ENCODE data around the gene TPD52L2. TPM values are rescaled to one million over a fixed set of nuclear protein-coding genes. Genes with fewer than 3 reads are reported as not detected.

The TPD52L2 gene
- total RNA-seq, 1 experiment from 2014 or later = 149 TPM

DNA sequence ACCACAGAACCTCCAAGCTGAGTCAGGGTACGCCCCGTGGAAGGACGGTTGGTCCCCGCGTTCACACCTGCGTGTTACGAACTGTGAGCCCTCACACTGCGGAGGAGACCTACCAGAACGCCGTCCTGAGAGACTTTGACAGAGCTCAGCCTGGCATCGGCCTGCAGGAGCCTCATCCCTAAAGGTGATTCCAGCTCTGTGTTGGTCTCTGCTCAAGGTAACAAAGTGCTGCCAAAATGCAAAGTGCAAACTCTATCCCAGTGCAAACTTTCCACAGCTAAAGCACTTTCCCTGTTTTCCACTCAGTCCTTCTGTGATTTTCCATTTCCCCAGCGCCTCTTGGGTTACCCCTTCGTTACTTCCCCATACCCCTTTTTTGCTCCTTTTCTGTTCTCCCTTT lies 25.4 kb upstream of the TPD52L2 start:
- Histone ChIP-seq H3K79me2 (ENCODE audit: low read depth) (no peaks in the 10 kb centered on the region), H3K9me3 (ENCODE audit: insufficient read depth, low read depth) (no peaks in the 10 kb centered on the region), H3K4me1 (replicated peaks; ENCODE audit: insufficient read depth) (peaks cover 3% of the 10 kb centered on the region), H3K27me3 (ENCODE audit: insufficient read depth, low read depth) (peaks cover 5% of the 10 kb centered on the region; the same call in 1 of the 2 replicates), H3F3A (ENCODE audit: insufficient read depth, low read depth) (no peaks in the 10 kb centered on the region), H4K20me1 (ENCODE audit: insufficient read depth) (0 out of 2 replicates have a peak, but pooled peaks cover 3% of the 10 kb centered on the region), H3K27ac (no peak overlapping the region), H3K36me3 (ENCODE audit: low read depth) (no peaks in the 10 kb centered on the region), H3K9me2 (ENCODE audit: insufficient read depth) (no peaks in the 10 kb centered on the region), H3K4me2 (no peak overlapping the region), H2AFZ (no peak overlapping the region), H3K4me3 (no peak overlapping the region)
- ChIA-PET CTCF (no interaction called here), POLR2A (ENCODE audit: unreplicated experiment) (no interaction called here)
- TF ChIP-seq, protein P1, sequence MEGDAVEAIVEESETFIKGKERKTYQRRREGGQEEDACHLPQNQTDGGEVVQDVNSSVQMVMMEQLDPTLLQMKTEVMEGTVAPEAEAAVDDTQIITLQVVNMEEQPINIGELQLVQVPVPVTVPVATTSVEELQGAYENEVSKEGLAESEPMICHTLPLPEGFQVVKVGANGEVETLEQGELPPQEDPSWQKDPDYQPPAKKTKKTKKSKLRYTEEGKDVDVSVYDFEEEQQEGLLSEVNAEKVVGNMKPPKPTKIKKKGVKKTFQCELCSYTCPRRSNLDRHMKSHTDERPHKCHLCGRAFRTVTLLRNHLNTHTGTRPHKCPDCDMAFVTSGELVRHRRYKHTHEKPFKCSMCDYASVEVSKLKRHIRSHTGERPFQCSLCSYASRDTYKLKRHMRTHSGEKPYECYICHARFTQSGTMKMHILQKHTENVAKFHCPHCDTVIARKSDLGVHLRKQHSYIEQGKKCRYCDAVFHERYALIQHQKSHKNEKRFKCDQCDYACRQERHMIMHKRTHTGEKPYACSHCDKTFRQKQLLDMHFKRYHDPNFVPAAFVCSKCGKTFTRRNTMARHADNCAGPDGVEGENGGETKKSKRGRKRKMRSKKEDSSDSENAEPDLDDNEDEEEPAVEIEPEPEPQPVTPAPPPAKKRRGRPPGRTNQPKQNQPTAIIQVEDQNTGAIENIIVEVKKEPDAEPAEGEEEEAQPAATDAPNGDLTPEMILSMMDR (conservative IDR thresholded peaks at IDR 0.05) = no peak
- no peak for TF ChIP-seq EZH2 (IDR thresholded peaks at IDR 0.05; ENCODE audit: low read depth)
- no TSS peak for BruUV-seq (replicated peaks)
- no peak for DNase-seq
- intact Hi-C loops (cut with micrococcal nuclease; ENCODE audit: unreplicated experiment) = no loop called here

DNA sequence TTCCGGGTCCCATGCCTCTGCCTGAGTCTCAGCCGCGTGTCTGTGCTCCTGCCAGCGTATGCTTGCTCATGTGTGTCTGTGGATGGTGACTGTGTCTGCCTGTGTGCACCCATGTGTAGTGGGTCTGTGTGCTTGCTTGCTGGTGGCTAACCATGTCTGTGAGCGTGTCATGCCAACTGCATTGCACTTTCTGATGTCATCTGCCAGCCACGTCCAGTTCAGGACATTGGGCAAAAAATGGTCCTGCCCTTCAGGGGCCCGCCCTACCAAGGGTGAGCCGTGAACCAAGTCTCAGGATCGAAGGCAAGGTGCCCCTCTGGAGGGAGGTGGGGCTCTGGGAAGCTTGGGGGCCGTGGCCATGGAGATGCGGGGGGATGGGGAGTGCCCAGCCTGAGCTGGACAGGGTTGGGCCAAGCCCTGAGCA lies 24.7 kb upstream of the TPD52L2 start:
- CTCF ChIA-PET = no interaction called here
- peaks cover 5% of the 10 kb centered on the region; the same call in 1 of the 2 replicates for H3K27me3 ChIP-seq (ENCODE audit: insufficient read depth, low read depth)
- no peak overlapping the region for H2AFZ ChIP-seq
- no TSS peak for BruUV-seq (replicated peaks)
- H3K4me1 ChIP-seq (replicated peaks; ENCODE audit: insufficient read depth) = no peaks in the 10 kb centered on the region
- intact Hi-C loops (cut with micrococcal nuclease; ENCODE audit: unreplicated experiment) = no loop called here
- 0 out of 2 replicates have a peak, but pooled peaks cover 3% of the 10 kb centered on the region for H4K20me1 ChIP-seq (ENCODE audit: insufficient read depth)
- POLR2A ChIA-PET (ENCODE audit: unreplicated experiment) = no interaction called here
- no peak overlapping the region for H3K4me3 ChIP-seq
- no peaks in the 10 kb centered on the region for H3K79me2 ChIP-seq (ENCODE audit: low read depth)
- no peaks in the 10 kb centered on the region for H3K9me3 ChIP-seq (ENCODE audit: insufficient read depth, low read depth)
- no peak overlapping the region for H3K4me2 ChIP-seq
- no peaks in the 10 kb centered on the region for H3F3A ChIP-seq (ENCODE audit: insufficient read depth, low read depth)
- H3K36me3 ChIP-seq (ENCODE audit: low read depth) = no peaks in the 10 kb centered on the region
- no peaks in the 10 kb centered on the region for H3K9me2 ChIP-seq (ENCODE audit: insufficient read depth)
- DNase-seq = no peak
- TF ChIP-seq, protein P1 (conservative IDR thresholded peaks at IDR 0.05) = no peak
- TF ChIP-seq EZH2 (IDR thresholded peaks at IDR 0.05; ENCODE audit: low read depth) = no peak
- H3K27ac ChIP-seq = no peak overlapping the region

DNA sequence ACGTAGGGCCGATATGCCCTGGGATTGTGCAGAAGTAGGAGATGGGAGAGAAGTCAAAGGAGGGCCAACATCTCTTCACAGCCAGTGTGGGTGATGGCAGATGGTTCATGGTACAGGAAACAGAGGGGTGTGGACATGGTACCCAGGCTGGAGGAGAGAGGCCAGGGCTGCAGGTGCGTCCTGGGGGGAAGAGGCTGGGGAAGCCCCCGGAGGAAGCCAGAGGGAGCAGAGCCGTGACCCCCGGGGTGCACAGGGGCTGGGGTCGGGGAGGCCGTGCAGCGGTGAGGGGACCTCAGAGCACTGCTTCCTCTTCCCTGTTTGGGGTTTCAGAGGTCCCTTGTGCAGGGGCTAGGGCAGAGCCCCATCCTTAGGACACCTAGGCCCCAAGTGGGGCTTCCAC lies 22.8 kb upstream of the TPD52L2 start:
- Histone ChIP-seq H3K4me2 (no peak overlapping the region), H3K27ac (no peak overlapping the region), H3K4me1 (replicated peaks; ENCODE audit: insufficient read depth) (peaks cover 14% of the 10 kb centered on the region), H3K4me3 (no peak overlapping the region), H3K9me3 (ENCODE audit: insufficient read depth, low read depth) (no peaks in the 10 kb centered on the region), H3F3A (ENCODE audit: insufficient read depth, low read depth) (peaks cover 6% of the 10 kb centered on the region; the same call in 1 of the 2 replicates), H4K20me1 (ENCODE audit: insufficient read depth) (0 out of 2 replicates have a peak, but pooled peaks cover 3% of the 10 kb centered on the region), H2AFZ (no peak overlapping the region), H3K79me2 (ENCODE audit: low read depth) (no peaks in the 10 kb centered on the region), H3K36me3 (ENCODE audit: low read depth) (no peaks in the 10 kb centered on the region), H3K27me3 (ENCODE audit: insufficient read depth, low read depth) (peaks cover 5% of the 10 kb centered on the region; the same call in 1 of the 2 replicates), H3K9me2 (ENCODE audit: insufficient read depth) (no peaks in the 10 kb centered on the region)
- TF ChIP-seq, protein P1 (conservative IDR thresholded peaks at IDR 0.05) = no peak
- TF ChIP-seq EZH2 (IDR thresholded peaks at IDR 0.05; ENCODE audit: low read depth) = no peak
- POLR2A ChIA-PET (ENCODE audit: unreplicated experiment) = no interaction called here
- CTCF ChIA-PET = no interaction called here
- no peak for DNase-seq
- intact Hi-C loops (cut with micrococcal nuclease; ENCODE audit: unreplicated experiment) = no loop called here
- BruUV-seq (replicated peaks) = no TSS peak
